GM19452 (cell line): Measurements from ENCODE around the gene ZFYVE26.
"Not testable (repeated sequence)": the region's sequence is repeated elsewhere in the genome, so short reads cannot be mapped to it uniquely, and the experiment has no call there.

ENCODE experiments used
- ATAC-seq: cut with Tn5 transposase; IDR thresholded peaks from one replicate; pipeline ENCODE4 v1.9.1; 2021; ENCODE audit not compliant: unreplicated experiment

Gene ZFYVE26

DNA sequence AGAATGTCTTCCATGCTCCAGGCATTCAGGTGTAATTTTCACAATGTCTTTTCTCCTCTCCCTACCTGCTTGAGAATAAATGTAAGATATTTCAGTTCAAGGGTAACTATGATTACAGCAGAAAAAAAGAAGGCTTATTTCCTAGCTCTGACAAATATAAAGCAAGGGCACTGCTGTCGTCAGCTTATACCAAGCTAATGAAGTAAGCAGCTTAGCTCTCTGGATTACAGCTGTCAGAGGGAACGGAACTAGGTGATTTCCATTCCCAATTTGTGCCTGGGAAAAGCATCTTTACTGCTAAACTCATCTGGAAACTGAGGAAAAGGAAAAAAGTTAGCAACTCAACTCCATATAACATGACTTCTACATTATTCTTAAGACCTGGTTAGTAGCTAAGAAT lies 56.5 kb downstream of the ZFYVE26 start:
- ATAC-seq: no peak

DNA sequence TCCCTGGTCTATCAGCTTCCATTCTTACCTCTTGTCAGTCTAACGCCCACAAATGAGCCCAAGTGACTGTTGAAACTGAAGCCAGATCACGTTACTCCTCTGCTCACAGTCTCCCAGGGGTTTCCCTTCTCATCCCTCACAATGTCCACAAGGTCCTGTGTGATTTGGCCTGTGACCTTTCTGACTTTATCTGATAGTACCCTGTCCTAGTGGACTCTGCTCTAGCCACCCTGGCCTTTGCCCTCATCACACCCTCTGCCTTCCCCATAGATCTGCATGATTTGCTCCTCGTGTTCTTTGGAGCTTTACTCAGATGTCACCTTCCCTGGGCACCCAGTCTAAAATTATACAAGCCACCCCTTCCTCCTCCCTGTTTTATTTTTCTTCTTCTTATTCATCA lies 59.2 kb downstream of the ZFYVE26 start:
- no peak for ATAC-seq

DNA sequence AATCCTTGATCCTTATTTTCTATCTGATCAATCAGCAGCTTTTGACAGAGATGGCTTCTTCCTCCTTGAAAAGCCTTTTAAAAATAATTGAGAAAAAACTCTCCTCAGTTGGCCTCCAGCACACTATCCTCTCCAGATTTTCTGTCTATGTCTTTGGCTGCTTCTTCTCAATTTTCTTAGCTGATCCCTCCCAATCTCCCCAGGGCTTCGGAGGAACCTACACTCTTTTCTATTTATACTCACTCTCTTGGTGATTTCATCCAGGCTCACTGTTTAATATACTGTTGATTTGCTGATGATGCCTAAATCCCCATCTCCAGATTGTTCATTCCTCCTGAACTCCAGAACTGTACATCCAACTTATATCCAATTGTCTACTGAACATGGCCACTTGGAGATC lies 59.9 kb downstream of the ZFYVE26 start:
- no peak for ATAC-seq

DNA sequence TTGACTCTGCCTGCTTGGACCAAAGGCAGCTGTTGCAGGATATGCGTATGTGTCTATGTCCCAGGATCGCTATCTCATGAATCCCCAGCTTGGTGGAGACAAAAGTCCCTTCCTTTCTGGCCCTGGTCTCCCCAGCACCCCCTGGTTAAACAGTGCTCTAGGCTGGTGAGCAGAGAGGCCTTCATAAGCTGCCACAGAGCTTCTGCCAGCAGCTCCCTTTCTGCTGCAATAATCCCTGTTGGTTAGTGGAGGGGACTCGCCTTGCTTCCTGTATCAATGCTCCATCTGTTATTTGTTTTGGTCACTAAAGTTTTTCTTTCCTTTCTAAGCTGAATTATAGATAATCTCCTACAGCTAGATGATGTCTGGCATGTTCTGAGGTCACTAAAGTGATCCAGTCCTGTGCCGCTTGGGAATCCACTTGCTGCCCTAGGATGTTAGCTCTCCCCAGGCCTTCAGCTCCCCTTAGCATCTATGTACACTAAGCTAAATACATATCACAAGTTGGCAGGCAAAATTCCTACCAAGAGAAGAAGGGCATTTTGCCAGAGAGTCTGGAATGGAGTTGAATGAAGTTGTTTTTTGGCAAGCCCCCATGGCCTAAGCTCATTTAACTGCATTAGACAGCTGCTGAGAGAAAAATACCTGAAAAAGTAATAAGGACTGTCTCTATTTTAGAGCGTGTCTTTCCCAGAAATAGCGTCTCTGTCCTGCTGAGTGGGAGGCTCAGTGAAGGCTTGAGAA lies 66.9 kb downstream of the ZFYVE26 start:
- ATAC-seq: no peak

DNA sequence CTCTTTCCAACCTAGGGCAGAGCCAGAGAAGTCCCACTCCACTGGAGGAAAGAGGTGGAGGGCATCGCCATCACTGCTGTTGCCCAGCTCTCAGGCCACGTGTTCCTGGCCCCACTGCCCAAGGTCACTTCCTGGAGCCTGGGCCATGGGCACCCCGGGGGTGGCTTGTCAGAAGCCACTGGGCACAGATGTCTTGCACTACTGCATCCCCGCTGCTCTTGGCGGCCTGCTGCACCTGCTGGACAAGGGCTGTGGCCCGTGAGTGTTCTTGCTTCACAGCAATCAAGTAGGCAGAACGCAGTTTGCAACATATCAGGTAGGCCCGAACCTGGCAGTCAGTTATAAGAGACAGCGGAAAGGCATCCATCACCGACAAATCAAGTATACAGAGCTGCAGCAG lies 68.1 kb downstream of the ZFYVE26 start:
- ATAC-seq: no peak

DNA sequence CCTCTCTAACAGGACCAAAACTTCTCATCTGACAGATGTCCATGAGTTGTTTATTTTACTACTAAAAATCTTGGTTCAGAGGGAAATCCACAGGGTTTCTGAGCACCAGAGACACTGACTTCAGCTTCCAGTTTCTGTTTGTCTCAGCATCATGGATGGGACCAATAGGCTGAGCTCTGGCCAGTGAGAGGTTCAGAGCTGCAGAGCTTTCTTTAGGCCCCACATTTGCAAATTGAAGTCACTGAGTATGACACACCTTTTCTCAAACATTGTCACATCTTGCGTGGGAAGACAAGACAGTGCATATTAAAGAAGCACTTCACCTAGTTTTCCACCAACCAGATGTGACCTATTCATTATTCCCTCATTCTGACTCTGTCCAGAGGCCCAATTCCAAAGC lies 69.5 kb downstream of the ZFYVE26 start:
- no peak for ATAC-seq

DNA sequence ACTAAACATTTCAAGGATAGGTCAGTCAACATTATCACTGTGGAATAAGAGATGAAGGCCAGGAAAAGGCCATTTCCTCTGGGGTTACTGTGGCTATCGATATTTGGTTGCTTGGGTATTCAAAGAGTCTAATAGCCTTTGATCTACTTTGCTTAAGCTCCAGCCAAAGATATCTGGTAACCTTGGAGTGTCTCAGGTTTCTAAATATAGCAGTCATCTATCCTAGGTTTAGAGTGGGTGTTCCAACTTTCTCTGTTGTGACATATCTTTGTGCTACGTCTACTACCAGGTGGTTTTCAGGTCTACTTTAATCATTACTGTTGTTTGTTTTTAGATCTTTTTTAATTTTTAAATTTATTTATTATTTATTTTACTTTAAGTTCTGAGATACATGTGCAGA lies 72.3 kb downstream of the ZFYVE26 start:
- no peak for ATAC-seq

DNA sequence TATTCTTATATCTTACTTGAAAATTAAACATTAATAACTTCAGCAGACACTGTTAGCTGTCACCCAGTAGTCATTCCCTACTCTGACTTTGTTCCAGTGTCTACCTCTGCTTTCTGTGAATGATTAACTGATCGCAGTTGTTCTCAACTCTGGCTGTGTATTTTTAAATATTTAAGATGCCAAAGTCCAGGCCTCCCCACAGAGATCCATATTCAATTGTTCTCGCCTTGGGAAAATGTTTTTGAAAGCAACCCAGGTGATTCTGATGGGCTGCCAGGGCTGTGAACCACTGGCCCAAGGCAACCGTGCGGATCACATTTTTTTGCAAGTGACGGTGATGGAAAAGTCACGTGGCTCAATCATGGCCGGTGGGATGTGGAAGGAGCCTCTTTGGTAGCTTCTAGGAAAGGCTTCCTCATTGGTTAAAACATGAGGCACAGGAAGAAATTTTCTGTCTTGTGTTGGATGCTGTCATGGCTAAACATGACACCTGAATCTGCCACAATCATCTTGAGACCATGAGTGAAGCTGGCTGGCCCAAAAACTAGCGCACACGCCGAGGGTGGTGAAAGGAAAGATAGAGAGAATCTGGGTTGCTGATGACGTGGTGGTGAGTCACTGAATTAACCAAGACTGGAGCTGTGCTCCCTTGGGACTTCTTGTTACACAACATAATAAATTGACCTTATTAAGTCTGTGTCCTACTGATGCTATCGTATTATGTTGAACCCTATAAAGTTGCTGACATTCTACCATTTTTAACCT lies 77.5 kb downstream of the ZFYVE26 start:
- ATAC-seq: no peak

DNA sequence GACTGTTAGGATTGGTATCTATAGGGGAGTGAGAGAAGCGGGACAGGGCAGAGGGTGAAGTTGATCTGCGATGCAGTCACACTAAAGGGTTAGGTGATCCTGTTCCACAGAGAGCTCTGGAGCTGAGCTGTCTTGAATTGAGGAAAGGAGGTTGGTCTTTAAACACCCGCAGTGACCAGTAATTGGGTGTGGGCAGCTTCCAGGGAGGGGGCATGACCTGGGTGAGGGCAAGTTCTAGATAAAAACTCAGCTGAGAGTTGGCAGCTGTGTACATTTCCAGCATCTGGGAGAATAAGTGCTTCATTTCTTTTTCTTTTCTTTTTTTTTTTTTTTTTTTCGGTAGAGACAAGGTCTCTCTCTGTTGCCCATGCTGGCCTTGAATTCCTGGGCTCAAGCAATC lies 79.6 kb downstream of the ZFYVE26 start:
- no peak for ATAC-seq

DNA sequence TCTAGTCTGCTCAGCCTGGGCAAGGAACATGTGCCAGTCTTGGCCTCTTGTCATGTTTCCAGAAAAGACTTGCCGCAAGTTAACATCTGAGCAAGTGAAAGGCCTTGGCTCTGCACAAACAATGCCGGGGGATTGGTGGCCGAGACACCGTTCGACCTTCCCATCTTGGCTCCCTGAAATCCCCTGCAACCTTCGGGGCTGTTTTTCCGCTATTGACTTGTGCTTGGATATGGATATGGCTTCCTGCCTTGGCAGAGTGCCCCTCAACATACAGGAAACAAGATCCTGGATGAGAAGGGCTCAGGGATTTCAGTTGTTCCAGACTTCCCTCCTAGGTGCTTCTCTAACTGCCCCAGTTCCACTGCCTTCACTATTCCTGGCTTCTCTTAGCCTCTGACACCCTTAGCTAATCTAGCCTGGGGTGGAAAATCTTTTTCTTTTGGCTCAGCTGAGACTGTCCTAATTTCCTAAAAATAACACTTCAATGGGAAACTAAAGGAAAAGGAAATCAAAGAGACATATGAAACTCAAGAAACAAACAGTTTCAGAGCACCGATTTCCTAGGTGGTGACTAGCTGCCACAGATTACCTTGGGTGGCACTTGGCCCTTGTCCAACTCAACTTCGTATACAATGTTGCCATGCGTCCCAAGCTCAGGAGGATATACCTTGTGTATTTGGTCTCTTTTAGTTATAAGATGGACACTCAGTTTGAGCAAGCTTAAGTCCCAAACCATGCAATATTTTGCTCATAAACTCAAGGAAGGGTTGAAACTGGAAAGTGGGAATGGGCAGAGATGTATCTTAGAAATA lies 80.8 kb downstream of the ZFYVE26 start:
- ATAC-seq: no peak

DNA sequence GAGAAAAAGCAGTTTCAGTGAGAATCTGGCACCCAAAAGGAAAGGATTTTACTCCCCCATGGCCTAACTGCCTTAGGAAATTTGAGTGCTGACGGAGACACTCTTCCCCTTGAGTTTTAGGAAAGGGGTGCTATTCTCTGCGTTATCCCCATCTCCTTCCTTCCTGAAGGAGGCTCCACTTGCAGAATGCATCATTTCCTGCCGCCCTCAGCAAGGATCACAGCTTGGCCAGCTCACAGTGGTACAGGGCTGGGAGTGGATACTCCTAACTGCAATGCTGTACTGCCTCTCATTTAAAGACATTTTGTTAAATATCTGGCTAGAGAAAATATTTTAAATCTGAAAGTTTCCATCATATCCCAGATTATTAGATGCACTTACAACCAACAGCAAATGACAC lies 81.7 kb downstream of the ZFYVE26 start:
- no peak for ATAC-seq

DNA sequence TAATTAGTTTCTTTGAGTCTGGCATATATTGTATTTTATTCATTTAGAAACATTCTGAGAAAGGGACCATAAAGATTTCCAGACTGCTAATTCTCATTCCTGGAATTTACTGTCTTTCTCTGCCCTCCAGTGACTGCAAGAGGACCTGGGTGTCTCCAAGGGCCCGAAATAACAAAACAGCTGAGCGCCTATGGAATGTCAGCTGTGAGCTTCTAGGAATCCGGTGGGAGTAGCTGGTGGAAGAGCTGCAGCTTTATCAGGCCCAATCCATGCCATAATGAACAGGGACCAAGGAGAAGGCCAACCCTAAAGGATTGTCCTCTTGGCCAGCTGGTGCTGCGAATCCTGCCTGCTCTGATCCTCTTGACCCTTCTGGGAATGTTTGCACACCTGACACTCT lies 82.8 kb downstream of the ZFYVE26 start:
- no peak for ATAC-seq

DNA sequence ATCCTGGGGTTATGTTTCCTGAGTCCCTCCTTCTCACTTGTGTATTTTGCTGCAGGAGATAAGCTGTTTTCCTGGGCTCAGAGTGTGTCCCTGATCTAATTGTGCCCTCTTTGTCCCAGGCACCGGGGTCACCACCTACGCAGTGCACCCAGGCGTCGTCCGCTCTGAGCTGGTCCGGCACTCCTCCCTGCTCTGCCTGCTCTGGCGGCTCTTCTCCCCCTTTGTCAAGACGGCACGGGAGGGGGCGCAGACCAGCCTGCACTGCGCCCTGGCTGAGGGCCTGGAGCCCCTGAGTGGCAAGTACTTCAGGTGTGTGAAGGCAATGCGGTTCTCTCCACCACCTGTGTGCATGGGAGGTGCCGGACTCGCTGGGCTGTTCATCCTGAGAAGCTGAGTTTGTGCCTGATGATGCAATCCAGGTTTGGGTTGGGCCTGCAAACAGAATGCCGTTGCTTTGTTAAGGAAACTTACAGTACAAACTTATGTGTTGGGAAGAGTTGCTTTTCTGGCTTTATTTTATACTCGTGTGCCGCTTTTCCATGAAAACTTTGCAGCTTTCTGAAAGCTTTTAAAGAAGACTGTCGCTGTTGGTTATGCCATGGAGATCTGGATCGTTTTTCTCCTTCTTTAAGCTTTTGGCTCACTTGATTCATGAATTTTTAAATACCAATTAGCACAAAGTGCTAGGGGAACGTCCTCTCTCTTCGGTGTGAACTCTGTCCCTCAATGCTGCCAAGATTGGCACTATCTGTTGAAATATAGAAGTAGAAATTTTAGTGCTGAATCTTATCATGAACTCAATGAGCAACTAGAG lies 87.1 kb downstream of the ZFYVE26 start:
- ATAC-seq: no peak

DNA sequence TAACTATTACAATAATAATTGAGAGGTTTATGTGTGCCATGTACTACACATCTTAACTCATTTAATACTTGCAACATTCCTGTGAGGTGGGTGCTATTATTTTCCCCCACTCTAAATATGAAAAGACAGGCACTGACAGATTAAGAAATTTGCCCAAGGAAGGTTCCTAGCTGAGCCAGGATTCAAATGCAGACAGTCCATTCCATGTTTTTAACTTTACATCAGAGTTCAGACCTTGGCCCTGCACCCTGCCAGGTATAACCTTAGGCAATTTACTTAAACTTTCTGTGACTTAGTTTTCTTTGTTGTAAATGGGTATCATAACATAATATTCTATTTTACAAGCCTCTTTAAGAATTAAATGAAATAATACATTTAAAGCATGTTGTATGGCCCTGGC lies 88.1 kb downstream of the ZFYVE26 start:
- no peak for ATAC-seq

DNA sequence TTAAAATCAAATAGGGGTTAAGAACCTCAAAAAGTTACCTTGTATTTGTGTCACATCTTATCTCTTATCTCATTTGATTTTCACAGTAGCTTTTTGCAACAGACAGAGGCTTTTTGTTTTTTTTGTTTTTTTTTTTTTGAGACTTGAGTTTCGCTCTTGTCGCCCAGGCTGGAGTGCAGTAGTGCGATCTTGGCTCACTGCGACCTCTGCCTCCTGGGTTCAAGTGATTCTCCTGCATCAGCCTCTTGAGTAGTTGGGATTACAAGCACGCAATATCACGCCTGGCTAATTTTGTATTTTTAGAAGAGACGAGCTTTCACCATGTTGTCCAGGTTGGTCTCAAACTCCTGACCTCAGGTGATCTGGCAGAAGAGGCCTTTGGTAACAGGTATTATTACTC lies 89.0 kb downstream of the ZFYVE26 start:
- no peak for ATAC-seq

DNA sequence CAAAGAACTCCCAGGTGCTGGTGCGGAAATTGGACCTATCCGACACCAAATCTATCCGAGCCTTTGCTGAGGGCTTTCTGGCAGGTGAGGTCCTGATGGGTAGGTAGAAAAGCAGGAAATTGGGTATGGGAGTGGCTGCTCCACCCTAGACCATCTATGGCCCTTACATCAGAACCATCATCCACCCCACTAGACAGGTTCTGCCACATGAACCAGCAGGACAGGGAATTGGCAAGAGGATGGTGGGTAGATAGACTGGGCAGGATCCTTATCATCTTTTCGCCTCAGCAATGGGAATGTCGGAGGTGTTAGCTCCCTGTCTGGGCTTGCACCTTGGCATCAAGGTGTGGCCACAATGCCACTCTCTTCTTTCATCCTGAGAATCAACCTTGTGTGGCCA lies 91.2 kb downstream of the ZFYVE26 start:
- no peak for ATAC-seq

DNA sequence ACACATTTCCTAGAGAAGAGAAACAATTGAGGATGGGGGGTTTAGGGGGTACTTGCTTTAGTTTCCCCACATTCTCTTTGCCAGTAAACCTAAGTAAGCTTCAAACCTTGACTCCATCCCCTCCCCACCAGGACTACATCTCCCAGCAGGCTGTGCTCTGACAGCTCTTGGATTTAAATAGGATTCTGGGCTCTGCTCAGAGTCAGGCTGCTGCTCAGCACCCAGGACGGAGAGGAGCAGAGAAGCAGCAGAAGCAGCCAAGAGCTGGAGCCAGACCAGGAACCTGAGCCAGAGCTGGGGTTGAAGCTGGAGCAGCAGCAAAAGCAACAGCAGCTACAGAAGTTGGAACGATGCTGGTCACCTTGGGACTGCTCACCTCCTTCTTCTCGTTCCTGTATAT lies 94.1 kb downstream of the ZFYVE26 start:
- ATAC-seq: no peak

DNA sequence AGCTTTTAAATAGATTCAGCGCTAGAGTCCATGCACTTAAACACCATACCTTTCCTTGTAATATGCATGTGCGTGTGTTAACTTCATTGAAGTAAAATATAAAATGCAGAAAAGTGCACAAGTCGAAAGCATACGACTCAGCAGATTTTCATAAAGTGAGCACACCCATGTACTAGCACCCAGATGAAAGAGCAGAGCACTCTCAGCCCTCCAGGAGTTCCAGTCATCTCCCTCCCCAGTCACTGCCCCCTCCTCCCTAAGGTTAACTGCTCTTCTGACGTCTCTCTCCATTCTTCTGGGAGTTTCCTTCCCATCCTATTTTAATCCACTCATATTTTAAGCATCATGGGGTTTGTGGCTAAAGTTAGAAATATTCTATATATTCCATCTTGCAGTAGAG lies 94.5 kb downstream of the ZFYVE26 start:
- ATAC-seq: no peak

DNA sequence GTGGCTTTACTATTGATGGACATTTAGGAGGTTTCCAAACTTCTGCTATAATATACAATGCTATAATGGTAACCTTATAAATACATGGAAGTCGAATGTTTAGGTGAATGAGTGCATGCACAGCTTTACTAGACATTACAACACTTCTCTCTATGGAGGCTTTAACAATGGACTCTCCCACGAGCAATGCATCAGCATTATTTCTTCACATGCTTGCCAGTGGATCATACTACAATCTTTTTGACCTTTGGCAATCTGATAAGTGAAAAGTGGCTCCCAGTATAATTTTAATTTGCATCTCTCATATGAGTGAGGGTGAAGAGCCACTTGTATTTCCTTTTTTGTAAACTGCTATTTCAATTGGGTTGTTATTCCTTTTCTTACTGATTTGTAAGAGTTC lies 96.5 kb downstream of the ZFYVE26 start:
- ATAC-seq: no peak

DNA sequence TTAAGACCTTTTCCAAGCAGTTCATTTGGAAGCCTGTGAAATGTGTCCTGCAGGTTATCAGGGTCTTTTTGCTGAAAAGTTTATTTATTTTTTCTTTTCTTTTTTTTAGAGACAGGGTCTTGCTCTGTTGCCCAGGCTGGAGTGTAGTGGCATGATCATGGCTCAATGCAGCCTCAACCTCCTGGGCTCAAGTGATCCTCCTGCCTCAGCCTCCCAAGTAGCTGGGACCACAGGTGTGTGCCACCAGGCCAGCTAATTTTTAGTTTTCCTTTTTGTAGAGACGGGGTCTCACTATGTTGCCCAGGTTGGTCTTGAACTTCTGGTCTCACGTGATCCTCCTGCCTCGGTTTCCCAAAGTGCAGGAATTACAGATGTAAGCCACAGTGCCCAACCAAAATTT lies 97.0 kb downstream of the ZFYVE26 start:
- ATAC-seq: not testable (repeated sequence)

DNA sequence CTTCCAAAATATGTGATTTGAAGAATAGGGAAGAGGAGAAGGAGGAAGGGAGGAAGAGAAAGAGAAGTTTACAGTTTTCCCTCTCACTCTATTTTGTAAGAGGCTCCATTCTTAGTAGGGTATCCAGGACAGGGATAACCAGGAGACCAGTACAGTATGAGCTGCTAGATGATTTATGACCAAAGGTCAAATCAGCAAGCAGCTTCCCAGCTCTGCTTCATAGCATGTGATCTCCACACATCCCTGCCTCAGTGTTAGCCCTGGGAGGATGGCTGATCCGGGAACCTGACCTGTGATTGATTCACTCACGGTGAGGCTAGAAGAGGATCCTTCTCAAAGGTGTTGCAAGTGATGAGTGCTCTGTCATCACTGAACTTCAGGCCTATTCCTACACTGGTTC lies 98.1 kb downstream of the ZFYVE26 start:
- no peak for ATAC-seq
